ENCODE measurements around the gene RIGI.
"Not testable (repeated sequence)": the region's sequence is repeated elsewhere in the genome, so short reads cannot be mapped to it uniquely, and the experiment has no call there.

Gene RIGI

GRCh38 chr9:32533336-32533735 is 7.3 kb upstream of the RIGI start:
- in situ Hi-C loops (cut with MboI; ENCODE audit: low sequenced_read_pairs), result no loop called here

- in situ Hi-C loops (cut with MboI; ENCODE audit: low sequenced_read_pairs), result no loop called here
These were observed 682 bp upstream of the RIGI start for GRCh38 chr9:32526707-32527048.

- in situ Hi-C loops (cut with MboI; ENCODE audit: low sequenced_read_pairs), result no loop called here
These were observed 326 bp downstream of the RIGI start for GRCh38 chr9:32525709-32526030.

GRCh38 chr9:32524892-32525708 is 896 bp downstream of the RIGI start:
- in situ Hi-C loops (cut with MboI; ENCODE audit: low sequenced_read_pairs), result no loop called here

GRCh38 chr9:32524558-32524891 is 1.5 kb downstream of the RIGI start:
- in situ Hi-C loops (cut with MboI; ENCODE audit: low sequenced_read_pairs), result not testable (repeated sequence)

GRCh38 chr9:32523910-32524309 is 2.1 kb downstream of the RIGI start:
- in situ Hi-C loops (cut with MboI; ENCODE audit: low sequenced_read_pairs), result no loop called here

GRCh38 chr9:32518276-32518675 is 7.7 kb downstream of the RIGI start:
- in situ Hi-C loops (cut with MboI; ENCODE audit: low sequenced_read_pairs), result no loop called here

- in situ Hi-C loops (cut with MboI; ENCODE audit: low sequenced_read_pairs), result no loop called here
These were observed 9.8 kb downstream of the RIGI start for GRCh38 chr9:32516241-32516640.

- in situ Hi-C loops (cut with MboI; ENCODE audit: low sequenced_read_pairs), result no loop called here
These were observed 17.3 kb downstream of the RIGI start for GRCh38 chr9:32508728-32509127.

- in situ Hi-C loops (cut with MboI; ENCODE audit: low sequenced_read_pairs), result no loop called here
These were observed 23.0 kb downstream of the RIGI start for GRCh38 chr9:32503008-32503407.

GRCh38 chr9:32502464-32502863 is 23.5 kb downstream of the RIGI start:
- in situ Hi-C loops (cut with MboI; ENCODE audit: low sequenced_read_pairs), result no loop called here

- in situ Hi-C loops (cut with MboI; ENCODE audit: low sequenced_read_pairs), result no loop called here
These were observed 24.1 kb downstream of the RIGI start for GRCh38 chr9:32501868-32502267.

GRCh38 chr9:32500768-32501167 is 25.2 kb downstream of the RIGI start:
- in situ Hi-C loops (cut with MboI; ENCODE audit: low sequenced_read_pairs), result no loop called here

- in situ Hi-C loops (cut with MboI; ENCODE audit: low sequenced_read_pairs), result no loop called here
These were observed 28.1 kb downstream of the RIGI start for GRCh38 chr9:32497921-32498320.

GRCh38 chr9:32490601-32491000 is 35.4 kb downstream of the RIGI start:
- in situ Hi-C loops (cut with MboI; ENCODE audit: low sequenced_read_pairs), result no loop called here

- in situ Hi-C loops (cut with MboI; ENCODE audit: low sequenced_read_pairs), result no loop called here
These were observed 38.0 kb downstream of the RIGI start for GRCh38 chr9:32487981-32488380.

GRCh38 chr9:32486839-32487562 is 39.0 kb downstream of the RIGI start:
- in situ Hi-C loops (cut with MboI; ENCODE audit: low sequenced_read_pairs), result no loop called here

- in situ Hi-C loops (cut with MboI; ENCODE audit: low sequenced_read_pairs), result no loop called here
These were observed 42.7 kb downstream of the RIGI start for GRCh38 chr9:32483343-32483742.

All from HL-60/S4 treated with retinoic acid at 250 ng/mL for 4 days and 3 days (cell line).